ENCODE results near the gene ZNF620.
"Not testable (repeated sequence)": the region's sequence is repeated elsewhere in the genome, so short reads cannot be mapped to it uniquely, and the experiment has no call there.

ZNF620 gene

GRCh38 chr3:40546816-40547215, 41.0 kb downstream of the ZNF620 start:
- H4K20me1 ChIP-seq, result no peaks in the 10 kb centered on the region
- no peak overlapping the region for H3K9ac ChIP-seq
- H3K36me3 ChIP-seq, result no peaks in the 10 kb centered on the region; a peak in 1 of 22 replicates
- TF ChIP-seq Cebpa-rat (IDR thresholded peaks at IDR 0.05), result no peak
- no peak overlapping the region for H3K4me2 ChIP-seq
- H3K4me1 ChIP-seq, result 0 out of 20 replicates have a peak, but pooled peaks cover 0 to 3% (median 0%) of the 10 kb centered on the region in 10 experiments
- no peaks in the 10 kb centered on the region for H3K27me3 ChIP-seq
- no peak overlapping the region for H3K4me3 ChIP-seq
- H3K9me3 ChIP-seq (replicated peaks in 1 of 11), result peaks cover 15 to 22% (median 20%) of the 10 kb centered on the region in 11 experiments
- no peak overlapping the region for H3K27ac ChIP-seq

- H3K27me3 ChIP-seq, result no peaks in the 10 kb centered on the region
- no peak overlapping the region for H3K4me3 ChIP-seq
- H4K20me1 ChIP-seq, result no peaks in the 10 kb centered on the region
- TF ChIP-seq Cebpa-rat (IDR thresholded peaks at IDR 0.05), result no peak
- H3K4me2 ChIP-seq, result no peak overlapping the region
- H3K27ac ChIP-seq, result no peak overlapping the region
- H3K9me3 ChIP-seq (replicated peaks in 1 of 11), result peaks cover 19 to 27% (median 25%) of the 10 kb centered on the region in 11 experiments
- H3K4me1 ChIP-seq, result 0 out of 20 replicates have a peak, but pooled peaks cover 0 to 3% (median 0%) of the 10 kb centered on the region in 10 experiments
- no peaks in the 10 kb centered on the region; a peak in 1 of 22 replicates for H3K36me3 ChIP-seq
- no peak overlapping the region for H3K9ac ChIP-seq
These were observed 44.3 kb downstream of the ZNF620 start for GRCh38 chr3:40550167-40550566.

GRCh38 chr3:40557575-40558161, 51.8 kb downstream of the ZNF620 start:
- Histone ChIP-seq H3K4me1 (no peaks in the 10 kb centered on the region), H3K4me2 (no peak overlapping the region), H3K4me3 (no peak overlapping the region), H3K9ac (no peak overlapping the region), H3K9me3 (replicated peaks in 1 of 11) (peaks cover 0 to 19% (median 10%) of the 10 kb centered on the region in 11 experiments; a peak in 9 of 22 replicates), H4K20me1 (no peaks in the 10 kb centered on the region), H3K27me3 (no peaks in the 10 kb centered on the region), H3K36me3 (no peaks in the 10 kb centered on the region), H3K27ac (no peak overlapping the region)
- TF ChIP-seq Cebpa-rat (IDR thresholded peaks at IDR 0.05), result no peak

- not testable (repeated sequence) for H3K4me1 ChIP-seq, H3K27me3 ChIP-seq, H4K20me1 ChIP-seq, H3K4me3 ChIP-seq, H3K27ac ChIP-seq, H3K36me3 ChIP-seq, H3K9ac ChIP-seq, H3K4me2 ChIP-seq
- H3K9me3 ChIP-seq (replicated peaks in 1 of 11), result peaks cover 0 to 19% (median 10%) of the 10 kb centered on the region in 11 experiments; a peak in 9 of 22 replicates
These were observed 56.6 kb downstream of the ZNF620 start for GRCh38 chr3:40562482-40562881.

- not testable (repeated sequence) for H3K4me3 ChIP-seq, H4K20me1 ChIP-seq, H3K27ac ChIP-seq, H3K4me2 ChIP-seq, H3K4me1 ChIP-seq, H3K27me3 ChIP-seq, H3K9ac ChIP-seq, H3K36me3 ChIP-seq
- H3K9me3 ChIP-seq (replicated peaks in 1 of 11), result peaks cover 11 to 28% (median 22%) of the 10 kb centered on the region in 11 experiments
These were observed 59.8 kb downstream of the ZNF620 start for GRCh38 chr3:40565629-40566028.

- no peak overlapping the region for H3K4me3 ChIP-seq
- no peak overlapping the region for H3K4me2 ChIP-seq
- H3K27me3 ChIP-seq, result no peaks in the 10 kb centered on the region
- H3K4me1 ChIP-seq, result no peaks in the 10 kb centered on the region
- H3K9ac ChIP-seq, result no peak overlapping the region
- TF ChIP-seq Cebpa-rat (IDR thresholded peaks at IDR 0.05), result no peak
- no peak overlapping the region for H3K27ac ChIP-seq
- peaks cover 11 to 22% (median 17%) of the 10 kb centered on the region in 11 experiments for H3K9me3 ChIP-seq (replicated peaks in 1 of 11)
- H4K20me1 ChIP-seq, result no peaks in the 10 kb centered on the region
- H3K36me3 ChIP-seq, result no peaks in the 10 kb centered on the region
These were observed 60.9 kb downstream of the ZNF620 start for GRCh38 chr3:40566694-40567093.
